Measurements from ENCODE around the gene CASP10.

- no peak for TF ChIP-seq CTCF (conservative IDR thresholded peaks at IDR 0.05; ENCODE audit: low read depth, low read length)
- no peak for TF ChIP-seq EZH2 (IDR thresholded peaks at IDR 0.05; ENCODE audit: borderline replicate concordance, low read depth, low read length, poor library complexity, severe bottlenecking)
These were observed 44.5 kb upstream of the CASP10 start for GRCh38 chr2:201138401-201138970.

All from A673 (cell line).